GM18517 (cell line): ENCODE data around the gene KLF15.

Experiments
- ATAC-seq: cut with Tn5 transposase; IDR thresholded peaks from one replicate; pipeline ENCODE4 v1.9.1; 2021; ENCODE audit warnings: mild to moderate bottlenecking, moderate library complexity; ENCODE audit not compliant: unreplicated experiment

Gene KLF15

GRCh38 chr3:126357295-126358037 is at the start of gene KLF15:
TSS of gene KLF15 (minus strand) at chr3:126357408. CDS start at chr3:126352922, 4,486 bp downstream.
- ATAC-seq = peak; percentile 69

GRCh38 chr3:126406389-126407296 is 49.4 kb upstream of the KLF15 start:
- ATAC-seq = no peak

GRCh38 chr3:126402666-126403302 is 45.6 kb upstream of the KLF15 start:
- ATAC-seq = no peak

GRCh38 chr3:126402178-126402577 is 45.0 kb upstream of the KLF15 start:
- ATAC-seq = no peak

- ATAC-seq = no peak
Measured at GRCh38 chr3:126401611-126402160, 44.5 kb upstream of the KLF15 start.

GRCh38 chr3:126399756-126400155 is 42.5 kb upstream of the KLF15 start:
- no peak for ATAC-seq

GRCh38 chr3:126399351-126399735 is 42.1 kb upstream of the KLF15 start:
- ATAC-seq = no peak

- no peak for ATAC-seq
Measured at GRCh38 chr3:126398423-126399350, 41.5 kb upstream of the KLF15 start.

- no peak for ATAC-seq
Measured at GRCh38 chr3:126397610-126398422, 40.6 kb upstream of the KLF15 start.

- no peak for ATAC-seq
Measured at GRCh38 chr3:126396536-126396935, 39.3 kb upstream of the KLF15 start.

GRCh38 chr3:126395846-126396513 is 38.8 kb upstream of the KLF15 start:
- ATAC-seq = no peak

GRCh38 chr3:126394977-126395321 is 37.7 kb upstream of the KLF15 start:
- ATAC-seq = no peak

GRCh38 chr3:126394179-126394976 is 37.2 kb upstream of the KLF15 start, which contains the start of gene CFAP100:
TSS of gene CFAP100 (plus strand) at chr3:126394909. CDS start at chr3:126396001, 1,092 bp downstream.
- ATAC-seq = no peak

GRCh38 chr3:126393563-126393962 is 36.4 kb upstream of the KLF15 start:
- ATAC-seq = no peak

GRCh38 chr3:126392246-126392645 is 35.0 kb upstream of the KLF15 start:
- no peak for ATAC-seq

- no peak for ATAC-seq
Measured at GRCh38 chr3:126391631-126392030, 34.4 kb upstream of the KLF15 start.

- ATAC-seq = no peak
Measured at GRCh38 chr3:126390751-126391150, 33.5 kb upstream of the KLF15 start.

GRCh38 chr3:126390201-126390600 is 33.0 kb upstream of the KLF15 start:
- no peak for ATAC-seq
